KMS-11 (cell line): ENCODE results near the gene DENND4A.

Experiments used
- H2AFZ ChIP-seq: fragments of 200-600 bp; sonication (generic); 2 replicates; pipeline ENCODE4 v1.6.1; 2016; ENCODE audit warnings: antibody characterized with exemption, mixed run types, low read depth
- H3K27ac ChIP-seq: fragments of 200-600 bp; sonication (generic); 2 replicates; pipeline ENCODE4 v1.6.1; 2016; ENCODE audit warnings: mild to moderate bottlenecking, mixed run types
- H3K27me3 ChIP-seq: fragments of 200-600 bp; sonication (generic); 2 replicates; pipeline ENCODE4 v1.6.1; 2017; ENCODE audit warnings: mild to moderate bottlenecking, low read depth, mixed run types, moderate library complexity; ENCODE audit not compliant: insufficient read depth
- H3K36me3 ChIP-seq: fragments of 200-600 bp; sonication (generic); 2 replicates; pipeline ENCODE4 v1.6.1; 2017; ENCODE audit warnings: mild to moderate bottlenecking, mixed run types; ENCODE audit not compliant: insufficient read depth
- H3K4me1 ChIP-seq: fragments of 200-600 bp; sonication (generic); 2 replicates; pipeline ENCODE4 v1.6.1; 2016; ENCODE audit warnings: mild to moderate bottlenecking, low read depth, mixed run types; ENCODE audit not compliant: poor library complexity, severe bottlenecking
- H3K4me2 ChIP-seq: fragments of 200-600 bp; sonication (generic); 2 replicates; pipeline ENCODE4 v1.7.0; 2016; ENCODE audit warnings: mild to moderate bottlenecking, mixed run types
- H3K4me3 ChIP-seq: fragments of 200-600 bp; sonication (generic); IDR thresholded peaks from 2 replicates; pipeline ENCODE4 v1.6.1; 2017; ENCODE audit warnings: low read depth, low read length, mixed read lengths; ENCODE audit not compliant: insufficient read depth
- H3K79me2 ChIP-seq: fragments of 200-600 bp; sonication (generic); 2 replicates; pipeline ENCODE4 v1.6.1; 2016; ENCODE audit warnings: low read depth, mixed run types; ENCODE audit not compliant: insufficient read depth
- H3K9ac ChIP-seq: fragments of 200-600 bp; sonication (generic); 2 replicates; pipeline ENCODE4 v1.6.1; 2016; ENCODE audit warnings: mild to moderate bottlenecking, mixed run types
- H4K20me1 ChIP-seq: fragments of 200-600 bp; sonication (generic); 2 replicates; pipeline ENCODE4 v1.6.1; 2016; ENCODE audit warnings: mild to moderate bottlenecking, mixed run types; ENCODE audit not compliant: insufficient read depth
- CTCF ChIP-seq: fragments of 200-600 bp; sonication (generic); conservative IDR thresholded peaks from 2 replicates; pipeline ENCODE4 v1.6.1; 2017; ENCODE audit warnings: low read depth, mild to moderate bottlenecking, antibody characterized with exemption, low read length, moderate library complexity, mixed read lengths

DENND4A gene

GRCh38 chr15:65837301-65838294 is 45.5 kb upstream of the DENND4A start:
- Histone ChIP-seq H3K36me3 (no peaks in the 10 kb centered on the region), H4K20me1 (no peaks in the 10 kb centered on the region), H3K27ac (no peak overlapping the region), H3K4me2 (no peak overlapping the region), H3K9ac (no peak overlapping the region), H3K27me3 (no peaks in the 10 kb centered on the region), H3K79me2 (no peaks in the 10 kb centered on the region), H3K4me1 (peaks cover 4% of the 10 kb centered on the region), H2AFZ (no peak overlapping the region), H3K4me3 (no peak overlapping the region)
- TF ChIP-seq CTCF, result no peak

- Histone ChIP-seq H3K4me1 (peaks cover 4% of the 10 kb centered on the region), H4K20me1 (no peaks in the 10 kb centered on the region), H3K4me3 (no peak overlapping the region), H3K79me2 (no peaks in the 10 kb centered on the region), H3K36me3 (no peaks in the 10 kb centered on the region), H3K4me2 (no peak overlapping the region), H3K27ac (no peak overlapping the region), H3K27me3 (no peaks in the 10 kb centered on the region), H3K9ac (no peak overlapping the region), H2AFZ (no peak overlapping the region)
- TF ChIP-seq CTCF, result peak; percentile 45
Measured at GRCh38 chr15:65836665-65837064, 44.6 kb upstream of the DENND4A start.

- no peak overlapping the region for H2AFZ ChIP-seq
- no peak overlapping the region for H3K4me2 ChIP-seq
- H3K4me1 ChIP-seq, result peaks cover 4% of the 10 kb centered on the region
Measured at GRCh38 chr15:65835447-65835846, 43.4 kb upstream of the DENND4A start.

DNA sequence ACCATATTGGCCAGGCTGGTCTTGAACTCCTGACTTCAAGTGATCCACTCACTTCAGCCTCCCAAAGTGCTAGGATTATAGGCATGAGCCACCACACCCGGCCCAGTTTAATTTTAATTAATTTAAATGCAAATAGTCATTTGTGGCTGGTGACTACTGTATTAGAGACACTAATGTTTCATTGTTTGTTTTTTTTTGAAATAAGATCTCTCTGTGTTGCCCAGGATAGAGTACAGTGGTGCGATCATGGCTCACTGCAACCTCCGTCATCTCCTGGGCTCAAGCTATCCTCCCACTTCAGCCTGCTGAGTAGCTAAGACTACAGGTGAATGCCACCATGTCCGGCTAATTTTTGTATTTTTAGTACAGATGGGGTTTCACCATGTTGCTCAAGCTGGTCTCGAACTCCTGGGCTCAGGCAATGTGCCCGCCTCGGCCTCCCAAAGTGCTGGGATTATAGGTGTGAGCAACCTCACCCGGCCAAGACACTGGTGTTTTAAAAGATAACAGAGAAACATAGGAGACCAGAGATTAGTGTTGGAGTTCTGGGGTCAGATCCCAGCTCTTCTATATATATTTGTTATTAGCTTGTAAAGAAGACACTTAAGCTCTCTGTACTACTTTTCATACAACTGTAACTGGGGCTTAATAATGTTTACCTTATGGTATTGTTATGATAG is 42.6 kb upstream of the DENND4A start:
- Histone ChIP-seq H3K4me2 (no peak overlapping the region), H3K9ac (no peak overlapping the region), H3K36me3 (no peaks in the 10 kb centered on the region), H3K27ac (no peak overlapping the region), H3K79me2 (no peaks in the 10 kb centered on the region), H3K4me1 (peaks cover 4% of the 10 kb centered on the region), H2AFZ (no peak overlapping the region), H3K4me3 (no peak overlapping the region), H4K20me1 (no peaks in the 10 kb centered on the region), H3K27me3 (no peaks in the 10 kb centered on the region)
- TF ChIP-seq CTCF, result no peak

More at GRCh38 chr15:65835447-65835846, 43.4 kb upstream of the DENND4A start:
- Histone ChIP-seq H3K27me3 (no peaks in the 10 kb centered on the region), H4K20me1 (no peaks in the 10 kb centered on the region), H3K4me3 (no peak overlapping the region), H3K36me3 (no peaks in the 10 kb centered on the region), H3K79me2 (no peaks in the 10 kb centered on the region), H3K27ac (no peak overlapping the region), H3K9ac (no peak overlapping the region)
- no peak for TF ChIP-seq CTCF
